Cardiac muscle cell (in vitro differentiated cells and primary cell): ENCODE measurements around the gene DUS3L. TPM values are rescaled to one million over a fixed set of nuclear protein-coding genes. Genes with fewer than 3 reads are reported as not detected.
"Not testable (repeated sequence)": the region's sequence is repeated elsewhere in the genome, so short reads cannot be mapped to it uniquely, and the experiment has no call there.

ENCODE experiments used
- DNase-seq, 2 donors: peaks; one replicate each; pipeline versions ENCODE4 v3.0.0 to v3.0.0-alpha.2; 2010 to 2017; ENCODE audit warnings: low read depth in 1 of 2, low spot score in 1 of 2
- H3K27ac ChIP-seq: fragments of 200-600 bp; sonication (generic); 2 replicates; pipeline ENCODE4 v1.5.1; 2016
- H3K27me3 ChIP-seq: fragments of 200-600 bp; sonication (generic); 2 replicates; pipeline ENCODE4 v1.6.0; 2016; ENCODE audit warnings: control low read depth
- H3K36me3 ChIP-seq: fragments of 200-600 bp; sonication (generic); 2 replicates; pipeline ENCODE4 v1.5.1; 2016; ENCODE audit warnings: control low read depth
- H3K4me1 ChIP-seq: fragments of 200-600 bp; sonication (generic); 2 replicates; pipeline ENCODE4 v1.8.1; 2017; ENCODE audit warnings: low read depth, mild to moderate bottlenecking, mixed run types
- H3K4me3 ChIP-seq: fragments of 200-600 bp; sonication (generic); 2 replicates; pipeline ENCODE4 v1.5.1; 2016; ENCODE audit warnings: mild to moderate bottlenecking
- H3K9me3 ChIP-seq: fragments of 200-600 bp; sonication (generic); 2 replicates; pipeline ENCODE4 v1.5.1; 2017; ENCODE audit warnings: low read depth, mild to moderate bottlenecking, control low read depth
- CTCF ChIP-seq: IDR thresholded peaks from 2 replicates; pipeline ENCODE4 v1.5.1; 2012; ENCODE audit warnings: low read depth, mild to moderate bottlenecking, low read length
- polyA plus RNA-seq: library from polyadenylated mRNA; unstranded; fragments of >200 nt; fragmentation: Nextera tagmentation; extraction: Ambion mirVana; gene quantifications from 2 replicates; pipeline ENCODE4 v1.2.1, GENCODE V29; 2016
- total RNA-seq: library from RNA; depleted of rRNA; stranded (reverse); fragments of >200 nt; gene quantifications from 2 replicates; pipeline ENCODE4 v1.2.3, GENCODE V29; 2016

Gene DUS3L
- total and polyA plus RNA-seq, 2 experiments from 2014 or later: 39.1 to 43.4 TPM

GRCh38 chr19:5762608-5763217, 28.2 kb downstream of the DUS3L start:
- TF ChIP-seq CTCF: no peak
- no peaks in the 10 kb centered on the region for H3K36me3 ChIP-seq
- no peaks in the 10 kb centered on the region for H3K27me3 ChIP-seq
- no peak overlapping the region for H3K4me3 ChIP-seq
- DNase-seq: no peak
- no peaks in the 10 kb centered on the region for H3K9me3 ChIP-seq
- H3K27ac ChIP-seq: no peak overlapping the region
- no peaks in the 10 kb centered on the region for H3K4me1 ChIP-seq

- H3K36me3 ChIP-seq: no peaks in the 10 kb centered on the region
- no peak for DNase-seq
- no peaks in the 10 kb centered on the region for H3K9me3 ChIP-seq
- no peaks in the 10 kb centered on the region for H3K27me3 ChIP-seq
- no peak for TF ChIP-seq CTCF
- no peak overlapping the region for H3K4me3 ChIP-seq
- H3K27ac ChIP-seq: no peak overlapping the region
- no peaks in the 10 kb centered on the region for H3K4me1 ChIP-seq
Measured at GRCh38 chr19:5753743-5754142, 37.2 kb downstream of the DUS3L start.

GRCh38 chr19:5751709-5752108, 39.3 kb downstream of the DUS3L start:
- Histone ChIP-seq H3K36me3 (no peaks in the 10 kb centered on the region), H3K4me1 (no peaks in the 10 kb centered on the region), H3K9me3 (no peaks in the 10 kb centered on the region), H3K27me3 (no peaks in the 10 kb centered on the region), H3K27ac (no peak overlapping the region), H3K4me3 (no peak overlapping the region)
- TF ChIP-seq CTCF: no peak
- no peak for DNase-seq

GRCh38 chr19:5749505-5749904, 41.5 kb downstream of the DUS3L start:
- no peak for TF ChIP-seq CTCF
- no peak for DNase-seq
- Histone ChIP-seq H3K9me3 (no peaks in the 10 kb centered on the region), H3K27ac (no peak overlapping the region), H3K4me1 (no peaks in the 10 kb centered on the region), H3K27me3 (no peaks in the 10 kb centered on the region), H3K4me3 (no peak overlapping the region), H3K36me3 (no peaks in the 10 kb centered on the region)

- not testable (repeated sequence) for H3K27ac ChIP-seq, H3K9me3 ChIP-seq, H3K4me1 ChIP-seq, DNase-seq, H3K27me3 ChIP-seq, H3K36me3 ChIP-seq, H3K4me3 ChIP-seq
Measured at GRCh38 chr19:5748920-5749319, 42.0 kb downstream of the DUS3L start.

- H3K27ac ChIP-seq, H3K36me3 ChIP-seq, H3K9me3 ChIP-seq, H3K4me1 ChIP-seq, H3K4me3 ChIP-seq, DNase-seq, H3K27me3 ChIP-seq: not testable (repeated sequence)
Measured at GRCh38 chr19:5744999-5745398, 46.0 kb downstream of the DUS3L start.

GRCh38 chr19:5743630-5744029, 47.3 kb downstream of the DUS3L start:
- H3K27ac ChIP-seq: no peak overlapping the region
- H3K27me3 ChIP-seq: no peaks in the 10 kb centered on the region
- H3K4me3 ChIP-seq: no peak overlapping the region
- no peak for DNase-seq
- H3K36me3 ChIP-seq: no peaks in the 10 kb centered on the region
- no peaks in the 10 kb centered on the region for H3K4me1 ChIP-seq
- no peaks in the 10 kb centered on the region for H3K9me3 ChIP-seq
- no peak for TF ChIP-seq CTCF
